SU-DHL-6 (cell line): ENCODE measurements around the gene SEC16A.
"Not testable (repeated sequence)": the region's sequence is repeated elsewhere in the genome, so short reads cannot be mapped to it uniquely, and the experiment has no call there.

ENCODE experiments used
- H2AFZ ChIP-seq: fragments of 200-600 bp; sonication (generic); 2 replicates; pipeline ENCODE4 v1.6.1; 2014; ENCODE audit warnings: low read depth, mild to moderate bottlenecking, moderate library complexity, mixed read lengths, antibody characterized with exemption, low read length; ENCODE audit not compliant: severe bottlenecking
- H3F3A ChIP-seq: fragments of 200-600 bp; shearing (Covaris generic); 2 replicates; pipeline ENCODE4 v1.6.0; 2016; ENCODE audit warnings: antibody characterized with exemption, mild to moderate bottlenecking; ENCODE audit not compliant: insufficient read depth
- H3K27ac ChIP-seq: fragments of 200-600 bp; sonication (generic); 2 replicates; pipeline ENCODE4 v1.5.1; 2016; ENCODE audit warnings: low read depth, mild to moderate bottlenecking, low read length, moderate library complexity, mixed read lengths
- H3K27me3 ChIP-seq: fragments of 200-600 bp; sonication (generic), shearing (Covaris generic); 2 replicates; pipeline ENCODE4 v1.6.0; 2014; ENCODE audit warnings: mild to moderate bottlenecking, low read length
- H3K36me3 ChIP-seq: fragments of 200-600 bp; sonication (generic); 2 replicates; pipeline ENCODE4 v1.6.1; 2014; ENCODE audit warnings: mild to moderate bottlenecking, low read length, mixed read lengths
- H3K4me2 ChIP-seq: fragments of 300-600, 200-600 bp; shearing (Covaris generic), sonication (generic); 2 replicates; pipeline ENCODE4 v1.6.0; 2014; ENCODE audit warnings: low read length, low read depth, mild to moderate bottlenecking; ENCODE audit not compliant: poor library complexity, severe bottlenecking
- H3K4me3 ChIP-seq: fragments of 200-600 bp; sonication (generic); 2 replicates; pipeline ENCODE4 v1.5.1; 2014; ENCODE audit warnings: antibody characterized with exemption, low read length, mild to moderate bottlenecking, mixed read lengths; ENCODE audit not compliant: insufficient read depth, poor library complexity, severe bottlenecking
- H3K79me2 ChIP-seq: fragments of 200-600 bp; sonication (generic); 2 replicates; pipeline ENCODE4 v1.6.1; 2014; ENCODE audit warnings: mild to moderate bottlenecking, low read length, moderate library complexity; ENCODE audit not compliant: insufficient read depth
- H3K9ac ChIP-seq: fragments of 200-600 bp; sonication (generic); 2 replicates; pipeline ENCODE4 v1.7.0; 2014; ENCODE audit warnings: mild to moderate bottlenecking, low read length
- H3K9me2 ChIP-seq: fragments of 200-600 bp; sonication (generic); replicated peaks from 2 replicates; pipeline ENCODE4 v1.6.1; 2014; ENCODE audit warnings: low read length; ENCODE audit not compliant: insufficient read depth
- H3K9me3 ChIP-seq: fragments of 200-600 bp; sonication (generic); 2 replicates; pipeline ENCODE4 v1.6.1; 2014; ENCODE audit warnings: low read length, mixed read lengths; ENCODE audit not compliant: insufficient read depth
- H4K20me1 ChIP-seq: fragments of 200-600 bp; sonication (generic); 2 replicates; pipeline ENCODE4 v1.6.1; 2014; ENCODE audit warnings: low read depth, mild to moderate bottlenecking, antibody characterized with exemption, low read length, moderate library complexity, mixed read lengths
- CTCF ChIP-seq: fragments of 200-600 bp; sonication (generic); IDR thresholded peaks from one replicate; pipeline ENCODE4 v1.5.1; 2017; ENCODE audit warnings: antibody characterized with exemption, mild to moderate bottlenecking, low read length, moderate library complexity; ENCODE audit not compliant: insufficient read depth, poor library complexity, severe bottlenecking
- EZH2phosphoT487 ChIP-seq: fragments of 200-600 bp; sonication (generic), shearing (Covaris generic); conservative IDR thresholded peaks from 2 replicates; pipeline ENCODE4 v1.6.1; 2018; ENCODE audit warnings: mild to moderate bottlenecking, antibody characterized with exemption, low read length, moderate library complexity, mixed read lengths

SEC16A gene

DNA sequence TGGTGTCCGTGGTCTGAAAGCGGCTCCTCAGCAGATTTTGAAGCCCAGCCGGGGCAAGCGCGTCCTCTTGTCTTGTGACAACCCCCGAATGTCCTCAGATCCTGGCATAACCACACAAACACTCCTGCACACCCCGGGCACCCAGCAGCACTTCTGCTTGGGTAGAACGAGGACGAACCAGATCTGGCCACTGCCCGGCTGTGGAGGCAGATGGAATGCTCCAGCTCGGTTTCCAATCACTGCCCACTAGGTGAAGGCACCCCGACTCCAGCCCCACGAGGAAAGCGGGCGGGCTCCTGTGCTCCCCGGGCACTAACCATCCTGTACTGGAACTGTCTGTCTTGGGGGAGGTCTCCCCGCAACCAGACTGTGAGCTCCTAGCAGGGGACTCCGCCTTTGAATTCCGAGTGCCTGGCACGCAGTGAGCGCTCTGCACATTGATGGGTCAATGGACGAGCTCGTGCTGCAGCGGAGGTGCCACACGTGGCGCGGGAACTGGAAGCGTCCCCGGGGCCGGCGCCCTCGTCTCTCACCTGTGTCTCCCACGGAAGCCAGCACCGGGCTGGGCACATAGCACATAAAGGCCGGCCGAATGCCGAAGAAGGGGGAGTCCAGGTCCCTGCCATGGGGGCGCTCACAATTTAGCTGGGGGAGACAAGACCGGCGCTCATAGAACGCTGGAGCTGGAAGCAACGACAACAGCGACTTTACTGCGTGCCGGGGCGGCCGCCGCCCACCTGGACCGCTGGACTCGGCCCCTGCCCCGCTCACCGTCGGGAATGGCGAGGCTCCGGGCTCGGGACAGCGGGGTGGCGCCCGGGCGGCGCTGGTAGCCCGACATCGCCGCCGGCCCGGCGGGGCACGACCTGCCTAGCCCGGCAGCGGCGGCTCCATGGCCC is 73.0 kb downstream of the SEC16A start:
- TF ChIP-seq EZH2phosphoT487: no peak
- no peak for TF ChIP-seq CTCF
- Histone ChIP-seq H3K9me2 (no peaks in the 10 kb centered on the region), H3F3A (no peaks in the 10 kb centered on the region), H3K4me3 (peak overlapping the region; percentile 90), H2AFZ (no peak overlapping the region), H3K79me2 (peaks cover 44% of the 10 kb centered on the region), H3K36me3 (peaks cover 11% of the 10 kb centered on the region; the same call in 1 of the 2 replicates), H3K9ac (peak overlapping the region; percentile 95), H3K27me3 (no peaks in the 10 kb centered on the region), H3K4me2 (peak overlapping the region; percentile 88), H4K20me1 (no peaks in the 10 kb centered on the region), H3K27ac (peak overlapping the region; percentile 62), H3K9me3 (no peaks in the 10 kb centered on the region)

- Histone ChIP-seq H4K20me1 (no peaks in the 10 kb centered on the region), H3K9me2 (no peaks in the 10 kb centered on the region), H3K4me3 (no peak overlapping the region), H3K27ac (no peak overlapping the region), H3K79me2 (peaks cover 41% of the 10 kb centered on the region), H3F3A (no peaks in the 10 kb centered on the region), H3K36me3 (peaks cover 11% of the 10 kb centered on the region; the same call in 1 of the 2 replicates), H3K27me3 (no peaks in the 10 kb centered on the region), H3K9ac (no peak overlapping the region), H3K4me2 (no peak overlapping the region), H2AFZ (no peak overlapping the region), H3K9me3 (no peaks in the 10 kb centered on the region)
- TF ChIP-seq CTCF (no peak), EZH2phosphoT487 (no peak)
Observed at GRCh38 chr9:136407911-136408310, 74.9 kb downstream of the SEC16A start.

- H3K36me3 ChIP-seq, H3K27ac ChIP-seq, H3K9ac ChIP-seq, H3F3A ChIP-seq, H3K9me3 ChIP-seq, H3K4me2 ChIP-seq, H3K4me3 ChIP-seq, H2AFZ ChIP-seq, H4K20me1 ChIP-seq, H3K27me3 ChIP-seq, H3K9me2 ChIP-seq: not testable (repeated sequence)
- H3K79me2 ChIP-seq: peaks cover 32% of the 10 kb centered on the region
Observed at GRCh38 chr9:136407061-136407460, 75.8 kb downstream of the SEC16A start.

DNA sequence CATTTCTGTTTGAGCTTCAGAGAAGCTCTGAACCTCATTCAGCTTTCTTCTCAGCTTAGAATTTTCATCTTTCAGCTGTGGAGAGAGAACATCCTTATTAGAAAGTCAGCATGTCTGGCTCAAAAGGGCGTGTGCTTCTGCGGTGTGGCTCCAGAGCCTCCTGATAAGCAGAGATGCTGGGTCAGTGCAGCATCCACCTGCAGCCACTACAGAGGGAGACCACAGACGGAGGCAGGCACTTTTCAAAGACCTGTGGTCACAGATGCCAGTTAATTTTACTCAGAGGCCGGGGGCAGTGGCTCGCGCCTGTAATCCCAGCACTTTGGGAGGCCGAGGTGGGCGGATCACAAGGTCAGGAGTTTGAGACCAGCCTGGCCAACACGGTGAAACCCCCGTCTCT is 76.9 kb downstream of the SEC16A start:
- not testable (repeated sequence) for H3K36me3 ChIP-seq, H3K4me2 ChIP-seq, H3F3A ChIP-seq

More for the DNA sequence above, 76.9 kb downstream of the SEC16A start:
- H3K9ac ChIP-seq, H3K9me2 ChIP-seq, H2AFZ ChIP-seq, H4K20me1 ChIP-seq, H3K9me3 ChIP-seq, H3K27me3 ChIP-seq, H3K4me3 ChIP-seq, H3K27ac ChIP-seq: not testable (repeated sequence)
- H3K79me2 ChIP-seq: peaks cover 21% of the 10 kb centered on the region
